Retina (tissue), 1 donor: ENCODE measurements around the gene GRAMD4.
A peak's percentile ranks its signal among the peaks of the same experiment; 100 is the strongest.

Source experiments
- DNase-seq: peaks from one replicate; pipeline ENCODE4 v3.0.0-alpha.2; 2016

Gene GRAMD4

GRCh38 chr22:46696614-46697013 lies 76.4 kb downstream of the GRAMD4 start:
- DNase-seq, result no peak

- DNase-seq, result no peak
Observed at GRCh38 chr22:46697811-46698515, 77.8 kb downstream of the GRAMD4 start.

DNA sequence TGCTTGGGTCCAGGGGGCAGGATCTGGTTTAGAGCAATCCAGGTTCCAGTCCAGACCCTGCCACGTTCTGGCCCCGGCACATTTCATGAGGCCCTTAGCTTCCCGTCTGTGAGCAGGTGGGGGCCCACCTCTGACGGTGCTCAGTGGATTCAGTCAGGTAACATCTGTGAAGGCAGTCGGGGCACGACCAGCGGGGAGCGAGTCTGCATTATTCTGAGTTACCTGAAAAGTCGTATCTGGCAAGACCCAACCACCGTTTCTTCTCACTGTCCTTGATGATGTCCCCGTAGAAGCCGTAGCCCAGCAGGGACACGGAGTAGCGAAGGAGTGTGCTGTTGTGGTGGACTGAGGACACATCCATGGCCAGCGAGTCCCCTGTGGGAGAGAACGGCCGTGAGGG lies 78.9 kb downstream of the GRAMD4 start:
- DNase-seq, result no peak

GRCh38 chr22:46701262-46701661 lies 81.1 kb downstream of the GRAMD4 start:
- DNase-seq, result no peak

DNA sequence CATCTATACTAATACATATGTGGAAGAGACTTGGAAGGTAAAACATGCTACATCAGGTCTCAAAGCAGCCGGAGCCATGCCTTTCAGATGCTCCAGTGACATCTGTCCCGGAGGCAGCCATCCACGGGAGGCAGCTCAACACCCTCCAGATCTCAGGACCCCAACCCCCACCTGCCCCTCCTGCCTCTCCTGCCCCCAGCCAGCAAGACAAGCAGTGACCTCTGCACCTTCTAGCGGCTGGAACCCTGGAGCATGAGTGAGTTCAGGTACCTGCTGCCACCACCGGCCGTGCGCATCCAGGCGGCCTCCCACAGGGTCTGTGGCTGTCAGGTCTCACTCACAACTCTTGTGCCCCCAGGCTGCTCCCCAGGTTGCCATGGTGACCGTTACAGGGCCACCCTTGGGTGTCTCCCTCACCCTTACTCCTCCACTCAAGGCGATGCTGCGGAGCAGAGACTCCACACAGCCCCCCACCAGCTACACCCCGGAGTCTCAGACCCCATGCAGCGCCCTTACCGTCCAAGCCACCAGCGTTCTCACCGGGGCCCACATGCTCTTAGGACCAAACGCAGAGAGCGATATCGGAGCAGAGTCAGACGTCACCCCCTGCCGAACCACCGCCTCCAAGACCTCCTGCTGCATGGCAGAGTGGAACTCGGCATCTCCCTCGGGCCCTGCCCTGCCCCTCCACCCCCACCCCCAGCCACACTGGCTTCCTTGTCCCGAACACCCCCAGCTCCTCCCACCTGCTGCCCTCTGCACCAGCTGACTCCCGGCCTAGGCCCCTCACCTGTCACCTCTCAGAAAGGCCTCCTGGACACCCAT lies 83.2 kb downstream of the GRAMD4 start:
- DNase-seq, result no peak

- no peak for DNase-seq
Observed at GRCh38 chr22:46703996-46704370, 83.8 kb downstream of the GRAMD4 start.

DNA sequence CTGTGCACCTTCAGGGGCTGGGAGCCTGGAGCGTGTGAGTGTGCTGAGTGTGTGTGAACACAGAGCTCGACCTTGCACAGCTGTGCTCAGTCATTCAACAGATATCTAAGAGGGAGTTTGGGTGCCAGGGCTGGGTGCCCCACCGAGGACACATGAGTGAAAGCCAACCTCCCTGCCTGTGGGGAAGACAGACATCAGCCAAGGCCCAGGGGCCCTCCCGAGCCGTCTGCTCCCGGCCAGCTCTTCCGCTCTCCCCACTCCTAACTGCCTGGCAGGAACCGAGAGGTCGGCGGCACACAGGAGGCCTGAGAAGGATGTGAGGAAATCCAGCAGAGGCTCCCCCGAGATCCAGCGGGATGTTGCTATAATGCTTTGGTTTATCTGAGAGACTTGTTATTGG lies 85.9 kb downstream of the GRAMD4 start:
- no peak for DNase-seq

DNA sequence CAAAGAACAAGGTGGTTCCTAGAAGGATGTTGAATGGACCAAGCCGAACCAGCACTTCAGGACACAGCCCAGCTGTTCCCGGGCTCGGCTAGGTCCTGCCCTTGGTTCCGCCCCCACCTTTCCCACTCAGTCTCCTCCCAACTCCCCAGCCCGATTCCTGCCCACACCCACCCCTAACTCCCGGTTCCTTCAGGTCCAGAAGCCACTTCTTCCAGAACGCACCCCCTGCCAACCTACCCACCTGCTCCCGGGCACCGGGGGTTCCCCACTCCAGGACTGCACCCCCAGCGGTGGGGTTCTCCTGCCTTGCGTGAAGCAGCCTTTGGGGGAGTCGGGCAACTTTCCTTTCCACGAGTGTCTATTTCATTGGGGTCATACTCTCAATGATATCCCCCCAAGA lies 87.1 kb downstream of the GRAMD4 start:
- DNase-seq, result no peak

- no peak for DNase-seq
Observed at GRCh38 chr22:46707827-46708570, 87.8 kb downstream of the GRAMD4 start.

DNA sequence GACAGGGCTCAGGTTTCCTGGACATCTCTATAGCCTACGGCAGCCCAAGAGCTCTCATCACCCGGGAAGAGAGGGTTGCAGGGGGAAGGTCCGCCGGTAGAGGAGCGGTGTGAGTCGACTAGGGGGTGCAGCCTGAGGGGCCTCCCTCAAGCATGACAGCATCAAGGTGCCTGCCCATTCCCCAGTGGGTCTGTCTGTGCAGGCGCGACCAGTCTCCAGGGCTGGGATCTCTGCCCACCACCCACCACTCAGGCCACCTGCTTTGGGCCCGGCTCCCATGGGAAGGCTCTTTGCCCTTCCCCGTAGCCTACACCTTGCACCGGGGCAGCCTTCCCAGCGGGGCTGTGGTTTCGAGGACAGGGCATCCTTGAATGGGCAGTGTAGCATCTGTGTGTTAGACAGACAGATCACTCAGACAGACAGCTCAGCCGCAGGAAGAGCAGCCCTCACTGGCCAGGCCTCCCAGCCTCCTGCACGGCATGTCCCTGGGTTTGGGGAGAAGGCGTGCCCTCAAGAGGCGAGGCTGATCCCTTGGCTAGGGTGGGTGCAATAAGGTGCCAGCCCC lies 88.7 kb downstream of the GRAMD4 start:
- no peak for DNase-seq

GRCh38 chr22:46710806-46711205 lies 90.6 kb downstream of the GRAMD4 start:
- DNase-seq, result no peak

GRCh38 chr22:46712288-46712687 lies 92.1 kb downstream of the GRAMD4 start:
- no peak for DNase-seq

DNA sequence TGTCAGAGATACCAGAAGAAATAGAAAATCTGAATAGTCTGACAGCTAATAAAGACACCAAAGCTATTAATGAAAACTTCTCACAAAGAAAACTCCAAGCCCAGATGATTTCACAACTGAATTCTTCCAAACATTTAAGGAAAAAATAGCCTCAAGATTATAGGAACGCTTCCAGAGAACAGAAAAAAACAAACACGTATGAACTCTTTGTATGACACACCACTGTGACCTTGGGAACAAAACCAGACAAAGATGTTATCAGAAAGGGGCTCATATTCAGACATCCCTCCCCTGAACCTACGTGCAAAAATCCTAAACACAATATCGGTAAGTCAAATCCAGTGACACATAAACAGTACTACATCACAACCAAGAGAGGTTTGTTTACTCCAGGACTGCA lies 94.4 kb downstream of the GRAMD4 start:
- DNase-seq, result no peak

- DNase-seq, result no peak
Observed at GRCh38 chr22:46719921-46720320, 99.7 kb downstream of the GRAMD4 start.

- peak; percentile 45 for DNase-seq
Observed at GRCh38 chr22:46721501-46722085, 101.4 kb downstream of the GRAMD4 start.

GRCh38 chr22:46723882-46724281 lies 103.7 kb downstream of the GRAMD4 start:
- DNase-seq, result no peak

- DNase-seq, result no peak
Observed at GRCh38 chr22:46725096-46725495, 104.9 kb downstream of the GRAMD4 start.

- DNase-seq, result peak; percentile 61
Observed at GRCh38 chr22:46726066-46726985, 106.1 kb downstream of the GRAMD4 start.

GRCh38 chr22:46726986-46727317 lies 106.8 kb downstream of the GRAMD4 start:
- no peak for DNase-seq

DNA sequence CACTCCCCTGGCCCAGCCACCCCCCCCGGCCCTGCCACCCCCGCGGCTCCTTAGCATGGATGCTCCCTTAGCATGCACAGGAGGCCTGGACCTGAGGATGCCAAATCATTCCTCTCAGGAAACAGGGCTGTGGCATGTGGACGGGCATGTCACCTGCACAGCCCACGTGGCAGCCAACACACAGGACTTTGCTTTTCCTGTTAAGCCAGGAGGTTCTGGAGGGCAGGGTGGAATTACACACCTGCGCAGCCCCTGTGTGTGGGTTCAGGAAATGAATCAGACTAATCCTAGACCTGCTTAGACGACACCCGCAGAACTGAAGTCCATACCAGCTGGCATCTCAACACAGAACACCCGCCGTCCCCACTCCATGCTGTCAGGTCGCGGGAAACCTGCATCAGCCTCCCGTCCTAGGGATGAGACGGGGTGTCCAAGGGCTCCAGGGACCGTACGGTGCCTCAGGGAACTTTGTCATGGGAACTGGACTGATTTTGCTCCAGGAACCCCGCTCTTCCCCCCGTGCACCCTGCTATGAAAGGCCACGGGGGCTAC lies 107.7 kb downstream of the GRAMD4 start:
- no peak for DNase-seq

- DNase-seq, result no peak
Observed at GRCh38 chr22:46728470-46728869, 108.3 kb downstream of the GRAMD4 start.
